ENCODE measurements around the gene AHCYL2. TPM values are rescaled to one million over a fixed set of nuclear protein-coding genes. Genes with fewer than 3 reads are reported as not detected.

The AHCYL2 gene
- total RNA-seq, 1 donor from 2014 or later, result 14.7 TPM

DNA sequence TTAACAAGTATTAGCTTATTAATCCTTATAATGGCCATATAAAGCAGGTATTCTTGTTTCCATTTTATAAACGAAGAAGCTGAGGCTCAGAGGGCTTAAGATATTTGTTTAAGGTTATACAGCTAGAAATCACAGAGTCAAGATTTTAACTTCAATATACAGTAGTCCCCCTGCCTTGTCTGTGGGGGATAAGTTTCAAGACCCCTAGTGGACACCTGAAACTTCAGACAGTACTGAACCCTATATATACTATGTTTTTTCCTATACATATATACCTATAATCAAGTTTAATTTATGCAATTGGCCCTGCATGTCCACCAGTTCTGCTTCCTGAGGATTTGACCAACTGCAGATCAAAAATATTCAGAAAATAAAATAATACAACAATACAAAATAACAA is 165.0 kb downstream of the AHCYL2 start:
- no peak for DNase-seq (ENCODE audit: low read depth)
- Histone ChIP-seq H3K9me3 (ENCODE audit: insufficient read depth, low read depth, low read length) (no peaks in the 10 kb centered on the region), H3K4me1 (ENCODE audit: insufficient read depth, low read length) (no peaks in the 10 kb centered on the region), H3K9ac (ENCODE audit: low read length) (no peak overlapping the region), H3K27ac (ENCODE audit: low read depth, low read length) (no peak overlapping the region), H3K27me3 (ENCODE audit: insufficient read depth, low read length) (no peaks in the 10 kb centered on the region), H4K20me1 (ENCODE audit: insufficient read depth, low read length) (no peaks in the 10 kb centered on the region), H2AFZ (ENCODE audit: low read depth, low read length) (no peak overlapping the region), H3K79me2 (ENCODE audit: insufficient read depth, low read length) (no peaks in the 10 kb centered on the region), H3K36me3 (ENCODE audit: insufficient read depth, low read length) (no peaks in the 10 kb centered on the region), H3K4me3 (ENCODE audit: insufficient read depth, low read depth, low read length) (no peak overlapping the region), H3K4me2 (ENCODE audit: low read length) (no peak overlapping the region)
- Mint-ChIP-seq H3K9me3 (ENCODE audit: unreplicated experiment) (no peaks in the 10 kb centered on the region), H3K27ac (ENCODE audit: unreplicated experiment) (no peak overlapping the region), H3K36me3 (ENCODE audit: low read depth, unreplicated experiment) (no peaks in the 10 kb centered on the region), H3K4me1 (ENCODE audit: low read depth, unreplicated experiment) (peaks cover 9% of the 10 kb centered on the region), H3K4me3 (ENCODE audit: unreplicated experiment) (no peak overlapping the region), H3K27me3 (ENCODE audit: low read depth, unreplicated experiment) (no peaks in the 10 kb centered on the region)
- TF ChIP-seq, protein P1, sequence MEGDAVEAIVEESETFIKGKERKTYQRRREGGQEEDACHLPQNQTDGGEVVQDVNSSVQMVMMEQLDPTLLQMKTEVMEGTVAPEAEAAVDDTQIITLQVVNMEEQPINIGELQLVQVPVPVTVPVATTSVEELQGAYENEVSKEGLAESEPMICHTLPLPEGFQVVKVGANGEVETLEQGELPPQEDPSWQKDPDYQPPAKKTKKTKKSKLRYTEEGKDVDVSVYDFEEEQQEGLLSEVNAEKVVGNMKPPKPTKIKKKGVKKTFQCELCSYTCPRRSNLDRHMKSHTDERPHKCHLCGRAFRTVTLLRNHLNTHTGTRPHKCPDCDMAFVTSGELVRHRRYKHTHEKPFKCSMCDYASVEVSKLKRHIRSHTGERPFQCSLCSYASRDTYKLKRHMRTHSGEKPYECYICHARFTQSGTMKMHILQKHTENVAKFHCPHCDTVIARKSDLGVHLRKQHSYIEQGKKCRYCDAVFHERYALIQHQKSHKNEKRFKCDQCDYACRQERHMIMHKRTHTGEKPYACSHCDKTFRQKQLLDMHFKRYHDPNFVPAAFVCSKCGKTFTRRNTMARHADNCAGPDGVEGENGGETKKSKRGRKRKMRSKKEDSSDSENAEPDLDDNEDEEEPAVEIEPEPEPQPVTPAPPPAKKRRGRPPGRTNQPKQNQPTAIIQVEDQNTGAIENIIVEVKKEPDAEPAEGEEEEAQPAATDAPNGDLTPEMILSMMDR (IDR thresholded peaks at IDR 0.05; ENCODE audit: insufficient read depth, low read depth, low read length), result no peak
- no peak for TF ChIP-seq EZH2 (IDR thresholded peaks at IDR 0.05; ENCODE audit: insufficient read depth, low read length)
- FAIRE-seq, result no peak

DNA sequence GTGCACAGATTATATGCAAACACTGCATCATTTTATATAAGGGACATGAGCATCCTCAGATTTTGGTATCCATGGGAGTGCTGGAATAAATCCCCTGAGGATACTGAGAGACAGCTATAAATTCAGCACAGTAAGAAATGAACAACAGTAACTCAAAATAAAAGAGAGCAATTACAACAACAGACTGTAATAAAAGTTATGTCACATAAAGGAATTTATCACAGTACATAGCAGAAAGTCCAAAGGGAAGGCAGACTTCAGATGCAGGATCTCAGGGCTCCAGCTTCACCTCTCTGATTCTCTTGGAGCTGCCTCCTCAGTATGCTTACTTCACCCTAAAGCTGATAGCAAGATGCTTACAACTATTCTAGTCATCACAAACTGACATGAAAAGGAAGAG is 165.5 kb downstream of the AHCYL2 start:
- Mint-ChIP-seq H3K4me1 (ENCODE audit: low read depth, unreplicated experiment) (peaks cover 8% of the 10 kb centered on the region), H3K27me3 (ENCODE audit: low read depth, unreplicated experiment) (no peaks in the 10 kb centered on the region), H3K9me3 (ENCODE audit: unreplicated experiment) (no peaks in the 10 kb centered on the region), H3K27ac (ENCODE audit: unreplicated experiment) (no peak overlapping the region), H3K4me3 (ENCODE audit: unreplicated experiment) (no peak overlapping the region), H3K36me3 (ENCODE audit: low read depth, unreplicated experiment) (no peaks in the 10 kb centered on the region)
- H3K36me3 ChIP-seq (ENCODE audit: insufficient read depth, low read length), result no peaks in the 10 kb centered on the region
- H3K27ac ChIP-seq (ENCODE audit: low read depth, low read length), result no peak overlapping the region
- no peaks in the 10 kb centered on the region for H4K20me1 ChIP-seq (ENCODE audit: insufficient read depth, low read length)
- no peaks in the 10 kb centered on the region for H3K27me3 ChIP-seq (ENCODE audit: insufficient read depth, low read length)
- H3K4me2 ChIP-seq (ENCODE audit: low read length), result no peak overlapping the region
- H3K79me2 ChIP-seq (ENCODE audit: insufficient read depth, low read length), result no peaks in the 10 kb centered on the region
- H3K4me3 ChIP-seq (ENCODE audit: insufficient read depth, low read depth, low read length), result no peak overlapping the region
- no peak overlapping the region for H3K9ac ChIP-seq (ENCODE audit: low read length)
- H3K9me3 ChIP-seq (ENCODE audit: insufficient read depth, low read depth, low read length), result no peaks in the 10 kb centered on the region
- H3K4me1 ChIP-seq (ENCODE audit: insufficient read depth, low read length), result no peaks in the 10 kb centered on the region
- no peak for TF ChIP-seq EZH2 (IDR thresholded peaks at IDR 0.05; ENCODE audit: insufficient read depth, low read length)
- TF ChIP-seq, protein P1 (IDR thresholded peaks at IDR 0.05; ENCODE audit: insufficient read depth, low read depth, low read length), result no peak
- FAIRE-seq (no peak), DNase-seq (ENCODE audit: low read depth) (no peak)
- no peak overlapping the region for H2AFZ ChIP-seq (ENCODE audit: low read depth, low read length)

DNA sequence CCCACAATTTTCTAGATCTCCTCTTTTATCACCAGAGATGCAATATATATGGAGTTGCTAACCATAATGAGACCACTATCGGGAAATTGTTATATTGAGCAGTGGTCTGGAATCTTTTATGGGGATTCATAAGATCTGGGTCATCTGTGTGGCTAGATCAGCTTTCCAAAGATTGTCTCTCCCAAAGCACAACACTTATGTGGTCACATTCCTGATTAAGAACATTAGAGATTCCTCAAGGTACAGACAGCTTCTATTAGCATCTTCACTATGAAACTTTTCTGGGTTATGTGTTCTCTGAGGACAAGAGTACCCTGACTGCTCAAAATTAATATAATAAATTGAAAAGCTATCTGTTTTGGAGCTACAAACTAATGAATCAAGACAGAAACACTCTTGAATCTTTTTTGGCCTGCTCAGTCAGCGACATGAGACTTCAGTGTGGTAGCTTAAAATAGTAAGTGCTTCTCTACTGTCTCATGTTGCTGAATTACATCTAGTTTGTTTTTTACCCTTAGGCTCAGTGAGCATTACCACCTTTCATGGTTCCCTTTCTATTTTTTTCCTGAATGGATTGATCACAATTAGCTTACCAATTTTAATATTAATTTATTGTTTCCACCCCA is 166.8 kb downstream of the AHCYL2 start:
- Mint-ChIP-seq H3K36me3 (ENCODE audit: low read depth, unreplicated experiment) (no peaks in the 10 kb centered on the region), H3K27me3 (ENCODE audit: low read depth, unreplicated experiment) (no peaks in the 10 kb centered on the region), H3K4me3 (ENCODE audit: unreplicated experiment) (no peak overlapping the region), H3K27ac (ENCODE audit: unreplicated experiment) (no peak overlapping the region), H3K9me3 (ENCODE audit: unreplicated experiment) (no peaks in the 10 kb centered on the region), H3K4me1 (ENCODE audit: low read depth, unreplicated experiment) (peaks cover 5% of the 10 kb centered on the region)
- Histone ChIP-seq H3K36me3 (ENCODE audit: insufficient read depth, low read length) (no peaks in the 10 kb centered on the region), H3K4me1 (ENCODE audit: insufficient read depth, low read length) (no peaks in the 10 kb centered on the region), H3K4me2 (ENCODE audit: low read length) (no peak overlapping the region), H3K27me3 (ENCODE audit: insufficient read depth, low read length) (no peaks in the 10 kb centered on the region), H3K9me3 (ENCODE audit: insufficient read depth, low read depth, low read length) (no peaks in the 10 kb centered on the region), H3K27ac (ENCODE audit: low read depth, low read length) (no peak overlapping the region), H4K20me1 (ENCODE audit: insufficient read depth, low read length) (no peaks in the 10 kb centered on the region), H3K79me2 (ENCODE audit: insufficient read depth, low read length) (no peaks in the 10 kb centered on the region), H2AFZ (ENCODE audit: low read depth, low read length) (no peak overlapping the region), H3K4me3 (ENCODE audit: insufficient read depth, low read depth, low read length) (no peak overlapping the region), H3K9ac (ENCODE audit: low read length) (no peak overlapping the region)
- no peak for FAIRE-seq
- TF ChIP-seq EZH2 (IDR thresholded peaks at IDR 0.05; ENCODE audit: insufficient read depth, low read length), result no peak
- TF ChIP-seq, protein P1 (IDR thresholded peaks at IDR 0.05; ENCODE audit: insufficient read depth, low read depth, low read length), result no peak
- no peak for DNase-seq (ENCODE audit: low read depth)

Measured in astrocyte (in vitro differentiated cells and primary cell).